ENCODE results near the gene SYNE3. TPM values are rescaled to one million over a fixed set of nuclear protein-coding genes. Genes with fewer than 3 reads are reported as not detected.

The SYNE3 gene
- total and polyA plus RNA-seq, 2 of the 8 experiments (the other 6 are each of a cell fraction or from before 2014, with no cell fraction given) = under 0.01 TPM; not detected in 1

- ChIA-PET CTCF (ENCODE audit: partially characterized antibody) (interaction anchor here (0.6 to 1.3 kb wide), 3 partner anchors 13 to 268 kb away, joined by 3 to 5 read pairs (median 3); no protein-coding TSS in a partner anchor), POLR2A (ENCODE audit: partially characterized antibody) (no interaction called here)
- Histone ChIP-seq H3K18ac (ENCODE audit: extremely low read depth, low read length) (no peak overlapping the region), H3K4me3 (ENCODE audit: extremely low read depth in 1 of 4, insufficient read depth in 2 of 4, low read depth in 3 of 4, low read length in 4 of 4) (no peak overlapping the region), H3K27me3 (replicated peaks in 1 of 4; ENCODE audit: control insufficient read depth in 3 of 4, extremely low read depth in 1 of 4, insufficient read depth in 3 of 4, low read length in 3 of 4) (no peaks in the 10 kb centered on the region), H2BK5ac (ENCODE audit: low read depth, low read length) (no peak overlapping the region), H2BK20ac (ENCODE audit: low read length) (no peak overlapping the region), H3K4ac (replicated peaks; ENCODE audit: insufficient read length, low read depth, low read length) (no peak overlapping the region), H3K56ac (replicated peaks; ENCODE audit: insufficient read length, low read depth, low read length) (no peak overlapping the region), H2BK120ac (replicated peaks; ENCODE audit: low read depth, low read length) (no peak overlapping the region), H4K5ac (ENCODE audit: insufficient read length, low read depth, low read length) (no peak overlapping the region), H2AK5ac (ENCODE audit: low read depth, low read length) (no peak overlapping the region), H3K4me1 (replicated peaks in 1 of 4; ENCODE audit: control insufficient read depth in 3 of 4, insufficient read depth in 4 of 4, low read length in 3 of 4) (0 out of 7 replicates have a peak, but pooled peaks cover 0 to 3% (median 0%) of the 10 kb centered on the region in 4 experiments), H3K9me3 (ENCODE audit: insufficient read depth in 2 of 2, low read depth in 1 of 2, low read length in 1 of 2) (no peaks in the 10 kb centered on the region), H4K20me1 (replicated peaks in 1 of 2; ENCODE audit: control insufficient read depth in 1 of 2, insufficient read depth in 2 of 2, low read length in 2 of 2) (peaks cover 15 to 29% of the 10 kb centered on the region in 2 experiments), H3K36me3 (ENCODE audit: control insufficient read depth in 2 of 4, insufficient read depth in 4 of 4, low read length in 3 of 4) (peaks cover 3 to 7% (median 4%) of the 10 kb centered on the region in 4 experiments; a peak in 4 of 8 replicates), H2BK15ac (ENCODE audit: low read length) (no peak overlapping the region), H3K4me2 (ENCODE audit: insufficient read depth in 1 of 2, low read depth in 2 of 2, low read length in 2 of 2) (no peak overlapping the region), H3K9ac (replicated peaks in 1 of 4; ENCODE audit: extremely low read depth in 1 of 4, low read depth in 3 of 4, low read length in 3 of 4) (no peak overlapping the region), H3K27ac (ENCODE audit: low read depth, low read length) (no peak overlapping the region), H3K79me1 (ENCODE audit: low read depth, low read length) (peaks cover 16% of the 10 kb centered on the region), H4K91ac (replicated peaks; ENCODE audit: insufficient read length, low read length) (no peak overlapping the region), H2AFZ (ENCODE audit: low read length) (no peak overlapping the region), H3K14ac (ENCODE audit: insufficient read length) (no peak overlapping the region), H2BK12ac (ENCODE audit: low read depth, low read length) (no peak overlapping the region), H3K23ac (ENCODE audit: insufficient read length) (no peak overlapping the region), H4K8ac (ENCODE audit: extremely low read depth, insufficient read depth, low read length) (no peak overlapping the region), H3K23me2 (ENCODE audit: low read depth, low read length) (no peaks in the 10 kb centered on the region), H3K79me2 (ENCODE audit: control insufficient read depth in 1 of 2, insufficient read depth in 2 of 2, low read length in 2 of 2) (peaks cover 10 to 64% of the 10 kb centered on the region in 2 experiments)
- WGBS, 2 experiments (ENCODE audit: extremely low coverage in 1 of 2, insufficient coverage in 1 of 2, insufficient read length in 1 of 2, insufficient replicate concordance in 2 of 2, low coverage in 1 of 2, low lambda C conversion rate in 2 of 2, missing lambda C conversion rate in 1 of 2) = 84% methylated on average over 8 of the region's 8 CpGs; no CpG with 5 or more reads in 1 of the 2 experiments
- no peak for FAIRE-seq
- no peak for TF ChIP-seq FOSL1 (IDR thresholded peaks at IDR 0.05; ENCODE audit: insufficient read depth, low read depth, low read length)
- DNase-seq (ENCODE audit: low read depth in 1 of 2, low spot score in 2 of 2) = no peak
Measured at GRCh38 chr14:95541932-95542930, 25.8 kb upstream of the SYNE3 start.

Data from H1 (cell line).